ENCODE measurements around the gene MARCO. TPM values are rescaled to one million over a fixed set of nuclear protein-coding genes. Genes with fewer than 3 reads are reported as not detected.

The MARCO gene
- total and polyA plus RNA-seq, 2 donors (not counting 1 experiment from before 2014, with no cell fraction given), result 0.04 TPM; not detected in 1

GRCh38 chr2:118992740-118993391, 50.9 kb downstream of the MARCO start:
- no peaks in the 10 kb centered on the region for H3K79me2 ChIP-seq (ENCODE audit: control insufficient read depth, insufficient read depth, low read length)
- Mint-ChIP-seq H3K4me3 (no peak overlapping the region), H3K27ac (no peak overlapping the region), H3K4me1 (no peaks in the 10 kb centered on the region), H3K9me3 (ENCODE audit: insufficient read depth) (no peaks in the 10 kb centered on the region), H3K27me3 (no peaks in the 10 kb centered on the region)
- no peak overlapping the region for H3K27ac ChIP-seq (ENCODE audit: low read length in 2 of 2)
- POLR2A ChIA-PET, result no interaction called here
- no peak for ATAC-seq (ENCODE audit: low read depth)
- no peak overlapping the region for H3K4me2 ChIP-seq (replicated peaks; ENCODE audit: low read depth, low read length, poor library complexity, severe bottlenecking)
- TF ChIP-seq CTCF (IDR thresholded peaks at IDR 0.05) (no peak), EZH2 (IDR thresholded peaks at IDR 0.05; ENCODE audit: borderline replicate concordance, insufficient read depth, low read depth, low read length, poor library complexity, severe bottlenecking) (no peak)
- peaks cover 0 to 5% (median 0%) of the 10 kb centered on the region in 3 donors for H3K9me3 ChIP-seq (ENCODE audit: control extremely low read depth in 1 of 3, control insufficient read depth in 2 of 3, insufficient read depth in 1 of 3, low read length in 2 of 3)
- no peak overlapping the region for H3K9ac ChIP-seq (ENCODE audit: low read length)
- no peaks in the 10 kb centered on the region for H3K36me3 ChIP-seq (replicated peaks in 1 of 2; ENCODE audit: control extremely low read depth in 1 of 2, control insufficient read depth in 1 of 2, extremely low read depth in 1 of 2, insufficient read depth in 2 of 2, low read length in 1 of 2)
- CTCF ChIA-PET, result no interaction called here
- WGBS (ENCODE audit: insufficient coverage), result 77% methylated on average over 11 of the region's 13 CpGs
- DNase-seq, result no peak
- no peaks in the 10 kb centered on the region for H3K27me3 ChIP-seq (replicated peaks in 1 of 4; ENCODE audit: control extremely low read depth in 1 of 4, control insufficient read depth in 3 of 4, insufficient read depth in 4 of 4, low read length in 3 of 4)
- no peaks in the 10 kb centered on the region for H4K20me1 ChIP-seq (ENCODE audit: control insufficient read depth, insufficient read depth, low read length, poor library complexity, severe bottlenecking)
- no peak overlapping the region for H2AFZ ChIP-seq (ENCODE audit: insufficient read depth, low read depth, low read length, poor library complexity, severe bottlenecking)
- no peaks in the 10 kb centered on the region for H3K4me1 ChIP-seq (ENCODE audit: control insufficient read depth in 2 of 2, insufficient read depth in 2 of 2, low read length in 2 of 2)
- intact Hi-C loops (cut with micrococcal nuclease), result no loop called here
- no peak overlapping the region for H3K4me3 ChIP-seq (ENCODE audit: control extremely low read depth in 1 of 5, extremely low read depth in 1 of 5, insufficient read depth in 1 of 5, low read depth in 2 of 5, low read length in 4 of 5)

GRCh38 chr2:118993392-118993752, 51.4 kb downstream of the MARCO start:
- CTCF ChIA-PET, result no interaction called here
- Histone ChIP-seq H3K79me2 (ENCODE audit: control insufficient read depth, insufficient read depth, low read length) (no peaks in the 10 kb centered on the region), H3K4me3 (ENCODE audit: control extremely low read depth in 1 of 5, extremely low read depth in 1 of 5, insufficient read depth in 1 of 5, low read depth in 2 of 5, low read length in 4 of 5) (no peak overlapping the region), H3K36me3 (replicated peaks in 1 of 2; ENCODE audit: control extremely low read depth in 1 of 2, control insufficient read depth in 1 of 2, extremely low read depth in 1 of 2, insufficient read depth in 2 of 2, low read length in 1 of 2) (no peaks in the 10 kb centered on the region), H3K9me3 (ENCODE audit: control extremely low read depth in 1 of 3, control insufficient read depth in 2 of 3, insufficient read depth in 1 of 3, low read length in 2 of 3) (peaks cover 0 to 5% (median 0%) of the 10 kb centered on the region in 3 donors), H3K4me2 (replicated peaks; ENCODE audit: low read depth, low read length, poor library complexity, severe bottlenecking) (no peak overlapping the region), H3K27me3 (replicated peaks in 1 of 4; ENCODE audit: control extremely low read depth in 1 of 4, control insufficient read depth in 3 of 4, insufficient read depth in 4 of 4, low read length in 3 of 4) (no peaks in the 10 kb centered on the region), H2AFZ (ENCODE audit: insufficient read depth, low read depth, low read length, poor library complexity, severe bottlenecking) (no peak overlapping the region), H3K4me1 (ENCODE audit: control insufficient read depth in 2 of 2, insufficient read depth in 2 of 2, low read length in 2 of 2) (no peaks in the 10 kb centered on the region), H3K27ac (ENCODE audit: low read length in 2 of 2) (no peak overlapping the region), H4K20me1 (ENCODE audit: control insufficient read depth, insufficient read depth, low read length, poor library complexity, severe bottlenecking) (no peaks in the 10 kb centered on the region), H3K9ac (ENCODE audit: low read length) (no peak overlapping the region)
- H3K4me1 Mint-ChIP-seq, result no peaks in the 10 kb centered on the region
- WGBS (ENCODE audit: insufficient coverage), result 80% methylated on average over 4 of the region's 4 CpGs
- ATAC-seq (ENCODE audit: low read depth) (no peak), DNase-seq (no peak)
- POLR2A ChIA-PET, result no interaction called here
- no peak overlapping the region for H3K4me3 Mint-ChIP-seq
- intact Hi-C loops (cut with micrococcal nuclease), result no loop called here
- no peaks in the 10 kb centered on the region for H3K9me3 Mint-ChIP-seq (ENCODE audit: insufficient read depth)
- TF ChIP-seq CTCF (IDR thresholded peaks at IDR 0.05) (no peak), EZH2 (IDR thresholded peaks at IDR 0.05; ENCODE audit: borderline replicate concordance, insufficient read depth, low read depth, low read length, poor library complexity, severe bottlenecking) (no peak)
- no peaks in the 10 kb centered on the region for H3K27me3 Mint-ChIP-seq
- H3K27ac Mint-ChIP-seq, result no peak overlapping the region

Data from B cell (primary cell).